ENCODE measurements around the gene CRYBA2.

The CRYBA2 gene

GRCh38 chr2:218952160-218952559, 41.1 kb downstream of the CRYBA2 start:
- no peak for DNase-seq

DNA sequence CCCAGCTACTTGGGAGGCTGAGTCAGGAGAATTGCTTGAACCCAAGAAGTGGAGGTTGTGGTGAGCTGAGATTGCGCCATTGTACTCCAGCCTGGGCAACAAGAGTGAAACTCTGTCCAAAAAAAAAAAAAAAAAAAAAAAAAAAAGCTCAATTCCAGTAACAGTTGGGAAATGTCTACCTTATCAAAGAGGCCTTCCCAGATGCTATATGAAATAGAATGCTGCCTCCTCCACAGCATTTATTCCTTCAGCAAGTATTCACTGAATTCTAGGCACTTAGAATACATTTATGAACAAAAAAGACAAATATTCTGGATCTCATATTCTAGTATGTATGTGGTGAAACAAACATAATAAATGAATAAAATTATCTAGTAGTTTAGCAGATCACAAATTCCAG, 46.6 kb downstream of the CRYBA2 start:
- no peak for DNase-seq

- no peak for DNase-seq
Observed at GRCh38 chr2:218944759-218945404, 48.3 kb downstream of the CRYBA2 start.

All from stimulated activated CD4-positive, alpha-beta T cell treated with anti-CD3 and anti-CD28 coated beads, Interleukin-4, amount 100 ng/mL, for 24 hours (primary cell).